Measurements from ENCODE around the gene MDM2. TPM values are rescaled to one million over a fixed set of nuclear protein-coding genes. Genes with fewer than 3 reads are reported as not detected.
A peak's percentile ranks its signal among the peaks of the same experiment; 100 is the strongest.
"Not testable (repeated sequence)": the region's sequence is repeated elsewhere in the genome, so short reads cannot be mapped to it uniquely, and the experiment has no call there.

The MDM2 gene
- polyA plus RNA-seq, 3 donors = 16.2 to 39.9 (median 27.6) TPM

GRCh38 chr12:68805592-68806120 is 2.3 kb upstream of the MDM2 start:
- H3K9me3 ChIP-seq (replicated peaks in 1 of 2; ENCODE audit: control insufficient read depth in 1 of 2, insufficient read depth in 1 of 2, low read length in 2 of 2) = no peaks in the 10 kb centered on the region
- H3K27me3 Mint-ChIP-seq (ENCODE audit: low read depth in 3 of 3) = peaks cover 0 to 4% (median 0%) of the 10 kb centered on the region in 3 donors
- H3K4me1 ChIP-seq (ENCODE audit: control insufficient read depth in 1 of 2, insufficient read depth in 2 of 2, low read length in 2 of 2) = peaks cover 14 to 22% of the 10 kb centered on the region in 2 donors
- H3K27me3 ChIP-seq (ENCODE audit: control insufficient read depth in 2 of 2, insufficient read depth in 2 of 2, low read length in 2 of 2) = no peaks in the 10 kb centered on the region
- H3K27ac Mint-ChIP-seq = no peak overlapping the region
- H4K20me1 ChIP-seq (ENCODE audit: insufficient read depth, low read length) = peaks cover 11% of the 10 kb centered on the region
- no peak for TF ChIP-seq CTCF (IDR thresholded peaks at IDR 0.05)
- peaks cover 6 to 7% of the 10 kb centered on the region in 2 donors for H3K36me3 ChIP-seq (replicated peaks in 1 of 2; ENCODE audit: control insufficient read depth in 1 of 2, insufficient read depth in 2 of 2, low read length in 2 of 2)
- no peak overlapping the region for H3K4me3 ChIP-seq (replicated peaks in 1 of 3; ENCODE audit: low read depth in 2 of 3, low read length in 3 of 3)
- H3K27ac ChIP-seq (ENCODE audit: low read depth in 1 of 2, low read length in 2 of 2) = no peak overlapping the region
- no peak for DNase-seq
- intact Hi-C loops (cut with micrococcal nuclease) = no loop called here
- no peak overlapping the region for H2AFZ ChIP-seq (ENCODE audit: insufficient read depth, low read depth, low read length, poor library complexity, severe bottlenecking)
- H3K4me3 Mint-ChIP-seq = no peak overlapping the region
- no peak overlapping the region for H3K9ac ChIP-seq (ENCODE audit: insufficient read depth, low read length, poor library complexity, severe bottlenecking)
- peaks cover 0 to 6% (median 0%) of the 10 kb centered on the region in 7 donors for H3K9me3 Mint-ChIP-seq
- H3K4me1 Mint-ChIP-seq = peaks cover 16% of the 10 kb centered on the region
- peaks cover 27% of the 10 kb centered on the region for H3K79me2 ChIP-seq (ENCODE audit: insufficient read depth, low read length)
- peaks cover 5 to 13% of the 10 kb centered on the region in 2 donors for H3K36me3 Mint-ChIP-seq
- WGBS (ENCODE audit: insufficient coverage) = 100% methylated on average over 4 of the region's 7 CpGs
- H3K4me2 ChIP-seq (replicated peaks; ENCODE audit: extremely low read depth, low read length, poor library complexity, severe bottlenecking) = no peak overlapping the region

DNA sequence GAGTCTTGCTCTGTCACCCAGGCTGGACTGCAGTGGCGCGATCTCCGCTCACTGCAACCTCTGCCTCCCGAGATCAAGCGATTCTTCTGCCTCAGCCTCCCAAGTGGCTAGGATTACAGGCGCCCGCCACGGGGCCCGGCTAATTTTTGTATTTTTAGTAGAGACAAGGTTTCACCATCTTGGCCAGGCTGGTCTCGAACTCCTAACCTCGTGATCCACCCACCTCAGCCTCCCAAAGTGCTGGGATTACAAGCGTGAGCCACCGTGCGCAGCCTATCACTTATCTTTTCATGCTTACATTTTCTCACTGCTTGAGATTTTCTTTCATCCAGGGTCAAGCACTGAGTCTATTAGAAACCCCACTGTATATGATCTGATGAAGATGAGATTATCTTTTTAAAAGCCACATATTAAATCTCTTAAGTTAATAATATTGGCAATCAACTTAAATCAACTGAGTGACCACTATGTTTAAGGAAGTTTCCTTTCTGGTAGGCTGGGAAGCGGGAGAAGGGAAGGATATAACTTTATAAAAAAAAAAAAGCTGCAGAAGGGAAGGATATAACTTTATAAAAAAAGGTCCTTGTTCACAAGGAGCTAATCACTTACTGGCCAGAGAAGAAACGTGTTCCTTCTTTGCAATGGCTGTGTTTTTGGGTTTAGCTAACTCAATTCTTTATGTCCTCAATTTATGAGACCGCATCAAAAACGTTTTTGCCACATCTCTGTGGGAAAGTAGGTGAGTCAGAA is 1.3 kb upstream of the MDM2 start:
- Mint-ChIP-seq H3K27ac (peak overlapping the region; percentile 54 to 98 (median 98)), H3K27me3 (ENCODE audit: low read depth in 3 of 3) (peaks cover 0 to 4% (median 0%) of the 10 kb centered on the region in 3 donors), H3K9me3 (peaks cover 0 to 6% (median 0%) of the 10 kb centered on the region in 7 donors), H3K4me1 (peaks cover 22% of the 10 kb centered on the region), H3K36me3 (peaks cover 10 to 23% of the 10 kb centered on the region in 2 donors), H3K4me3 (no peak overlapping the region)
- no peak for TF ChIP-seq CTCF (IDR thresholded peaks at IDR 0.05)
- peak overlapping the region; percentile 98 for H3K9ac ChIP-seq (ENCODE audit: insufficient read depth, low read length, poor library complexity, severe bottlenecking)
- H3K79me2 ChIP-seq (ENCODE audit: insufficient read depth, low read length) = peaks cover 38% of the 10 kb centered on the region
- H4K20me1 ChIP-seq (ENCODE audit: insufficient read depth, low read length) = peaks cover 20% of the 10 kb centered on the region
- peaks cover 11 to 13% of the 10 kb centered on the region in 2 donors for H3K36me3 ChIP-seq (replicated peaks in 1 of 2; ENCODE audit: control insufficient read depth in 1 of 2, insufficient read depth in 2 of 2, low read length in 2 of 2)
- H3K4me1 ChIP-seq (ENCODE audit: control insufficient read depth in 1 of 2, insufficient read depth in 2 of 2, low read length in 2 of 2) = peaks cover 14 to 22% of the 10 kb centered on the region in 2 donors
- H3K4me2 ChIP-seq (replicated peaks; ENCODE audit: extremely low read depth, low read length, poor library complexity, severe bottlenecking) = peak overlapping the region; percentile 69
- DNase-seq = peak in 2 of 3 donors; percentile 18 to 30
- no peaks in the 10 kb centered on the region for H3K9me3 ChIP-seq (replicated peaks in 1 of 2; ENCODE audit: control insufficient read depth in 1 of 2, insufficient read depth in 1 of 2, low read length in 2 of 2)
- H3K4me3 ChIP-seq (replicated peaks in 1 of 3; ENCODE audit: low read depth in 2 of 3, low read length in 3 of 3) = peak overlapping the region; percentile 82 to 97 (median 87)
- peak overlapping the region; percentile 99 for H2AFZ ChIP-seq (ENCODE audit: insufficient read depth, low read depth, low read length, poor library complexity, severe bottlenecking)
- intact Hi-C loops (cut with micrococcal nuclease) = no loop called here
- no peaks in the 10 kb centered on the region for H3K27me3 ChIP-seq (ENCODE audit: control insufficient read depth in 2 of 2, insufficient read depth in 2 of 2, low read length in 2 of 2)
- peak overlapping the region; percentile 98 for H3K27ac ChIP-seq (ENCODE audit: low read depth in 1 of 2, low read length in 2 of 2)
- WGBS (ENCODE audit: insufficient coverage) = 97% methylated on average over 5 of the region's 18 CpGs

- intact Hi-C loops (cut with micrococcal nuclease); DNase-seq: not testable (repeated sequence)
Observed at GRCh38 chr12:68807274-68807575, 752 bp upstream of the MDM2 start.

More at GRCh38 chr12:68807274-68807575, 752 bp upstream of the MDM2 start:
- H3K27me3 ChIP-seq (ENCODE audit: control insufficient read depth in 2 of 2, insufficient read depth in 2 of 2, low read length in 2 of 2); H3K27me3 Mint-ChIP-seq (ENCODE audit: low read depth in 3 of 3); H3K9me3 Mint-ChIP-seq; H3K9me3 ChIP-seq (replicated peaks in 1 of 2; ENCODE audit: control insufficient read depth in 1 of 2, insufficient read depth in 1 of 2, low read length in 2 of 2): not testable (repeated sequence)
- Histone ChIP-seq H3K4me1 (ENCODE audit: control insufficient read depth in 1 of 2, insufficient read depth in 2 of 2, low read length in 2 of 2) (peaks cover 14 to 22% of the 10 kb centered on the region in 2 donors), H3K9ac (ENCODE audit: insufficient read depth, low read length, poor library complexity, severe bottlenecking) (peak overlapping the region; percentile 98), H3K4me3 (replicated peaks in 1 of 3; ENCODE audit: low read depth in 2 of 3, low read length in 3 of 3) (peak overlapping the region; percentile 82 to 97 (median 87)), H2AFZ (ENCODE audit: insufficient read depth, low read depth, low read length, poor library complexity, severe bottlenecking) (peak overlapping the region; percentile 99), H3K27ac (ENCODE audit: low read depth in 1 of 2, low read length in 2 of 2) (peak overlapping the region; percentile 98), H3K36me3 (replicated peaks in 1 of 2; ENCODE audit: control insufficient read depth in 1 of 2, insufficient read depth in 2 of 2, low read length in 2 of 2) (peaks cover 17% of the 10 kb centered on the region in 2 donors), H4K20me1 (ENCODE audit: insufficient read depth, low read length) (peaks cover 26% of the 10 kb centered on the region), H3K79me2 (ENCODE audit: insufficient read depth, low read length) (peaks cover 43% of the 10 kb centered on the region), H3K4me2 (replicated peaks; ENCODE audit: extremely low read depth, low read length, poor library complexity, severe bottlenecking) (peak overlapping the region; percentile 69)
- 12% methylated on average over 10 of the region's 10 CpGs for WGBS (ENCODE audit: insufficient coverage)
- H3K4me1 Mint-ChIP-seq = peaks cover 23% of the 10 kb centered on the region
- peaks cover 11 to 26% of the 10 kb centered on the region in 2 donors for H3K36me3 Mint-ChIP-seq
- H3K27ac Mint-ChIP-seq = peak overlapping the region; percentile 95 to 98 (median 98)
- H3K4me3 Mint-ChIP-seq = peak overlapping the region; percentile 95 to 96
